ENCODE results near the gene SLC4A7. TPM values are rescaled to one million over a fixed set of nuclear protein-coding genes. Genes with fewer than 3 reads are reported as not detected.

SLC4A7 gene
- polyA plus RNA-seq, 1 experiment: 42.9 TPM

DNA sequence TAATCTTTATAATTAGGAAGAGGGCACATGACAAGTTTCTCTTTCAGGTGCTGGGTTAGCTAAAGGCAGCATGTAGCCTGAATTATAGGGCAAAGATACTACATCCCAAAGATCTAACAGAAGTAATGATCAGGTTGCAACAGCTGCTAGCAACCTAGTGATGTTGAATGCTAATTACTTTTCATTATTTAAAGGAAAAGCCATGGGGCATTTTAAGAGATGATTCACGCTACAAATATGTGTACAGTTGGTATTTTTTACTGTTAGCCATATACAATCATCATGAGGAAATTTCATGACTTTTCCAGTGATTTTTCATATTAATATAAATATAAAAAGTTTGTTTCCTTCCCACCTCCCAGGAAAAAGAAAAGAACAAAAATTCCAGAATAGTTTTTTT lies 158.0 kb downstream of the SLC4A7 start:
- H3K4me3 ChIP-seq (ENCODE audit: low read depth, low read length): no peak overlapping the region
- peak; percentile 18 for DNase-seq (ENCODE audit: low read depth, low spot score)
- H3K27ac ChIP-seq (ENCODE audit: low read depth, low read length): peak overlapping the region; percentile 80
- H3K27me3 ChIP-seq (ENCODE audit: control insufficient read depth, insufficient read depth, low read length): no peaks in the 10 kb centered on the region
- POLR2A ChIA-PET: interaction anchor here (0.6 to 1.8 kb wide), 5 partner anchors 12 to 378 kb away, joined by 3 to 9 read pairs (median 4); partner anchors contain the start of gene NEK10
- no peaks in the 10 kb centered on the region for H3K9me3 ChIP-seq (ENCODE audit: control insufficient read depth, insufficient read depth, low read length)
- CTCF ChIA-PET: interaction anchor here (0.6 to 1.9 kb wide), 6 partner anchors 15 to 386 kb away, joined by 3 to 7 read pairs (median 4); no protein-coding TSS in a partner anchor
- TF ChIP-seq, protein P1, sequence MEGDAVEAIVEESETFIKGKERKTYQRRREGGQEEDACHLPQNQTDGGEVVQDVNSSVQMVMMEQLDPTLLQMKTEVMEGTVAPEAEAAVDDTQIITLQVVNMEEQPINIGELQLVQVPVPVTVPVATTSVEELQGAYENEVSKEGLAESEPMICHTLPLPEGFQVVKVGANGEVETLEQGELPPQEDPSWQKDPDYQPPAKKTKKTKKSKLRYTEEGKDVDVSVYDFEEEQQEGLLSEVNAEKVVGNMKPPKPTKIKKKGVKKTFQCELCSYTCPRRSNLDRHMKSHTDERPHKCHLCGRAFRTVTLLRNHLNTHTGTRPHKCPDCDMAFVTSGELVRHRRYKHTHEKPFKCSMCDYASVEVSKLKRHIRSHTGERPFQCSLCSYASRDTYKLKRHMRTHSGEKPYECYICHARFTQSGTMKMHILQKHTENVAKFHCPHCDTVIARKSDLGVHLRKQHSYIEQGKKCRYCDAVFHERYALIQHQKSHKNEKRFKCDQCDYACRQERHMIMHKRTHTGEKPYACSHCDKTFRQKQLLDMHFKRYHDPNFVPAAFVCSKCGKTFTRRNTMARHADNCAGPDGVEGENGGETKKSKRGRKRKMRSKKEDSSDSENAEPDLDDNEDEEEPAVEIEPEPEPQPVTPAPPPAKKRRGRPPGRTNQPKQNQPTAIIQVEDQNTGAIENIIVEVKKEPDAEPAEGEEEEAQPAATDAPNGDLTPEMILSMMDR (IDR thresholded peaks at IDR 0.05; ENCODE audit: low read depth, low read length): no peak

DNA sequence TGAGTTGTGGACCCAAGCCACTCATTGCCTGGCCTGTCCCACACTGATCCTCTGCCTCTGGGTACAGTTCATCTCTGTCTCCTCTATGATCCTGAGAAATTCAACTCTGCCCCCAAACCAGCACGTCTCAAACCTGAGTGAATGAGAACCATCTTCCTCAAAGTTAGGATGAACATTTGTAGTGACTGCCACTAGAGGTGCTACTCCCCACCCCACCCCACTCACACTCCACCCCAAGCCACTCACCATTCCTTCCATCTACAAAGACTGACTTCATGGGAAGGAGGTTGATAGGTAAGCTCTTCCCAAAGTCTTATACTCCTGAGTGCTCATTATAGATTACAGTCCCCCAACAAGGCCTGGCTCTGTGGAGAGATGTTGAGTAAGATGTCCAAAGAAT lies 158.8 kb downstream of the SLC4A7 start:
- DNase-seq (ENCODE audit: low read depth, low spot score): no peak
- H3K9me3 ChIP-seq (ENCODE audit: control insufficient read depth, insufficient read depth, low read length): no peaks in the 10 kb centered on the region
- TF ChIP-seq, protein P1 (IDR thresholded peaks at IDR 0.05; ENCODE audit: low read depth, low read length): peak; percentile 4; the same call in 1 of the 2 replicates
- no peak overlapping the region for H3K4me3 ChIP-seq (ENCODE audit: low read depth, low read length)
- ChIA-PET POLR2A (interaction anchor here (1.8 kb wide), 1 partner anchor 14 kb away, joined by 9 read pairs; no protein-coding TSS in a partner anchor), CTCF (interaction anchor here (0.6 to 1.9 kb wide), 3 partner anchors 14 to 142 kb away, joined by 3 to 7 read pairs (median 4); no protein-coding TSS in a partner anchor)
- peak overlapping the region; percentile 80 for H3K27ac ChIP-seq (ENCODE audit: low read depth, low read length)
- no peaks in the 10 kb centered on the region for H3K27me3 ChIP-seq (ENCODE audit: control insufficient read depth, insufficient read depth, low read length)

DNA sequence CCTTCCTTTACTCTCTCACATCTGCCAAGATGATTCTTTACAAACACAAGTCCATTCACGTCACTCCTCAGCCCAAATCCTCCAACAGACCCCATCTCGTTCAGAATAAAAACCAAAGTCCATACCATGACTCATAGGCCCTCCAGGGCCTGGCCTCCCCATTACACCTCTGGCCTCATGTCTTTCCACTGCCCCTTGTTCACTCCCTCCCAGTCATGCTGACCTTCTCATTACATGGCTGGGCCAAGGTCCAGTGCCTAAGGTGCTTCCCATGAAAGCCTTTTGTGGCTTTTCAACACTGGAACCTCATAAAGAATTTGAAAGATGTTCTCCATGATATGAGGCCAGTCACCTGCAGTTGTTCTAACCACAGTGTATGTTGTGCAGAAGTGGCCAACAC lies 159.5 kb downstream of the SLC4A7 start:
- Histone ChIP-seq H3K4me3 (ENCODE audit: low read depth, low read length) (no peak overlapping the region), H3K27me3 (ENCODE audit: control insufficient read depth, insufficient read depth, low read length) (no peaks in the 10 kb centered on the region), H3K27ac (ENCODE audit: low read depth, low read length) (no peak overlapping the region), H3K9me3 (ENCODE audit: control insufficient read depth, insufficient read depth, low read length) (no peaks in the 10 kb centered on the region)
- ChIA-PET POLR2A (no interaction called here), CTCF (no interaction called here)
- TF ChIP-seq, protein P1 (IDR thresholded peaks at IDR 0.05; ENCODE audit: low read depth, low read length): no peak
- DNase-seq (ENCODE audit: low read depth, low spot score): no peak

DNA sequence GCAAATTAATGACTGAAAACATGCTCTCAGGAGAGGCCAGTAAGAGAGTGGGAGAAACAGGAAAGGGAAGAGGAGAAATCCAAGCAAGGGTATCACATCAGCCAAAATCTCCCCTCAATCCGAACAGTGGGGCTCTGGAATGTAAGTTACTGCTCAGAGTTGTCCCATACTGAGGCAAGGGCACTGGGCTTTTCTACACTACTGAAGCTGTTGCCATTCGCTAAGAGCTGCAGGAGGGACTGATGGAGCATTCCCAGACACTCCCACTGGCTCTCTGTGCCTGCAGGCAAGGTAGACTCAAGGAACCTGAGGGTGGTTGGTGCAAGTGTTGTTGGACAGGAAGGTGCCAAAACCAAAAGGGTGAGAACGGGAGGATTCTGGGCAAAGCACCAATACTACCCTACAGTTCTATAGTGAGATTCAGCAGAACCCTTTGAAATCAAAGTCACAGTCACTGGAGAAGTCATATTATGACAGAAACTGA lies 161.1 kb downstream of the SLC4A7 start:
- Histone ChIP-seq H3K4me3 (ENCODE audit: low read depth, low read length) (no peak overlapping the region), H3K9me3 (ENCODE audit: control insufficient read depth, insufficient read depth, low read length) (no peaks in the 10 kb centered on the region), H3K27ac (ENCODE audit: low read depth, low read length) (no peak overlapping the region), H3K27me3 (ENCODE audit: control insufficient read depth, insufficient read depth, low read length) (no peaks in the 10 kb centered on the region)
- no peak for DNase-seq (ENCODE audit: low read depth, low spot score)
- TF ChIP-seq, protein P1 (IDR thresholded peaks at IDR 0.05; ENCODE audit: low read depth, low read length): no peak
- CTCF ChIA-PET: interaction anchor here (1.1 to 4.0 kb wide), 3 partner anchors 11 to 358 kb away, joined by 3 to 20 read pairs (median 4); no protein-coding TSS in a partner anchor
- POLR2A ChIA-PET: no interaction called here

Small RNAs within 50 kb of the gene (small RNA-seq; reads per million reads assigned to genes)
- gene AC137675.1 (ENCODE audit: insufficient read length, low read depth) (not detected), gene RNU1-96P (ENCODE audit: insufficient read length, low read depth) (not detected)

Other genes starting within 250 kb of the SLC4A7 start
- 2.3 and 3.0 TPM in 2 replicates for gene NEK10, start 115.0 kb downstream of the SLC4A7 start, polyA plus RNA-seq (2011; rRNA removed)
- gene EOMES, start 237.9 kb upstream of the SLC4A7 start, polyA plus RNA-seq (2011; rRNA removed): not detected in 2 replicates

Data from AG04450 (cell line).